ENCODE results near the gene SSTR4. TPM values are rescaled to one million over a fixed set of nuclear protein-coding genes. Genes with fewer than 3 reads are reported as not detected.

SSTR4 gene
- total and polyA plus RNA-seq, 2 of the 13 experiments (the other 11 are each of a cell fraction or from before 2014, with no cell fraction given) = not detected

- BruUV-seq (replicated peaks) = no TSS peak
- H3K4me1 ChIP-seq (ENCODE audit: insufficient read depth, low read length) = no peaks in the 10 kb centered on the region
- peaks cover 1 to 15% of the 10 kb centered on the region in 2 experiments; a peak in 4 of 5 replicates for H3K27me3 ChIP-seq (ENCODE audit: control insufficient read depth in 1 of 2, insufficient read depth in 2 of 2, low read length in 2 of 2)
- no peak overlapping the region for H3K9ac ChIP-seq (ENCODE audit: insufficient read depth, low read depth, low read length)
- H2AFZ ChIP-seq (ENCODE audit: low read length) = no peak overlapping the region
- ChIA-PET POLR2A (no interaction called here), CTCF (ENCODE audit: low intra/inter-chr PET ratio, low total read pairs) (no interaction called here)
- intact Hi-C loops (cut with micrococcal nuclease; ENCODE audit: unreplicated experiment) (no loop called here), in situ Hi-C loops (cut with HindIII; ENCODE audit: extremely low pct_ligation_motif_present, low pct_unique_long_range_greater_than_20kb) (no loop called here)
- no peak for TF ChIP-seq HOXA7 (CRISPR knock-in tag; IDR thresholded peaks at IDR 0.05)
- no peak for TF ChIP-seq IKZF5 (CRISPR knock-in tag; IDR thresholded peaks at IDR 0.05)
- no peak for TF ChIP-seq ZNF841 (CRISPR knock-in tag; IDR thresholded peaks at IDR 0.05; ENCODE audit: borderline replicate concordance)
- TF ChIP-seq AGO1 (IDR thresholded peaks at IDR 0.05; ENCODE audit: low read depth, low read length, poor library complexity, severe bottlenecking) = no peak
- TF ChIP-seq ZNF883 (CRISPR knock-in tag; IDR thresholded peaks at IDR 0.05; ENCODE audit: not compliant biosample characterization) = no peak
- no peak for TF ChIP-seq PLRG1 (conservative IDR thresholded peaks at IDR 0.05)
- TF ChIP-seq U2AF1 (optimal IDR thresholded peaks at IDR 0.05; ENCODE audit: low read depth, low read length) = no peak
- TF ChIP-seq, protein P1, sequence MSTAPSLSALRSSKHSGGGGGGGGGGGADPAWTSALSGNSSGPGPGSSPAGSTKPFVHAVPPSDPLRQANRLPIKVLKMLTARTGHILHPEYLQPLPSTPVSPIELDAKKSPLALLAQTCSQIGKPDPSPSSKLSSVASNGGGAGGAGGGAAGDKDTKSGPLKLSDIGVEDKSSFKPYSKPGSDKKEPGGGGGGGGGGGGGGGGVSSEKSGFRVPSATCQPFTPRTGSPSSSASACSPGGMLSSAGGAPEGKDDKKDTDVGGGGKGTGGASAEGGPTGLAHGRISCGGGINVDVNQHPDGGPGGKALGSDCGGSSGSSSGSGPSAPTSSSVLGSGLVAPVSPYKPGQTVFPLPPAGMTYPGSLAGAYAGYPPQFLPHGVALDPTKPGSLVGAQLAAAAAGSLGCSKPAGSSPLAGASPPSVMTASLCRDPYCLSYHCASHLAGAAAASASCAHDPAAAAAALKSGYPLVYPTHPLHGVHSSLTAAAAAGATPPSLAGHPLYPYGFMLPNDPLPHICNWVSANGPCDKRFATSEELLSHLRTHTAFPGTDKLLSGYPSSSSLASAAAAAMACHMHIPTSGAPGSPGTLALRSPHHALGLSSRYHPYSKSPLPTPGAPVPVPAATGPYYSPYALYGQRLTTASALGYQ (CRISPR knock-in tag; IDR thresholded peaks at IDR 0.05) = no peak
- TF ChIP-seq, protein P2, sequence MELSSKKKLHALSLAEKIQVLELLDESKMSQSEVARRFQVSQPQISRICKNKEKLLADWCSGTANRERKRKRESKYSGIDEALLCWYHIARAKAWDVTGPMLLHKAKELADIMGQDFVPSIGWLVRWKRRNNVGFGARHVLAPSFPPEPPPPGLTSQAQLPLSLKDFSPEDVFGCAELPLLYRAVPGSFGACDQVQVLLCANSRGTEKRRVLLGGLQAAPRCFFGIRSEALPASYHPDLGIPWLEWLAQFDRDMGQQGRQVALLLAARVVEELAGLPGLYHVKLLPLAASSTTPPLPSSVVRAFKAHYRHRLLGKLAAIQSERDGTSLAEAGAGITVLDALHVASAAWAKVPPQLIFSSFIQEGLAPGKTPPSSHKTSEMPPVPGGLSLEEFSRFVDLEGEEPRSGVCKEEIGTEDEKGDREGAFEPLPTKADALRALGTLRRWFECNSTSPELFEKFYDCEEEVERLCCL (CRISPR knock-in tag; IDR thresholded peaks at IDR 0.05; ENCODE audit: borderline replicate concordance) = no peak
- no peak for TF ChIP-seq FOXP4 (CRISPR knock-in tag; IDR thresholded peaks at IDR 0.05)
- TF ChIP-seq GZF1 (CRISPR knock-in tag; IDR thresholded peaks at IDR 0.05) = no peak
- no peak for TF ChIP-seq ZNF24 (IDR thresholded peaks at IDR 0.05)
- TF ChIP-seq ATF5 (CRISPR knock-in tag; IDR thresholded peaks at IDR 0.05; ENCODE audit: low read depth) = no peak
- H3K9me3 ChIP-seq (ENCODE audit: low read length) = no peaks in the 10 kb centered on the region
- no peak overlapping the region for H3K4me2 ChIP-seq (ENCODE audit: low read depth, low read length)
- no peaks in the 10 kb centered on the region for H3K36me3 ChIP-seq (replicated peaks in 1 of 2; ENCODE audit: control insufficient read depth in 1 of 2, insufficient read depth in 2 of 2, low read length in 2 of 2)
- no peaks in the 10 kb centered on the region for H3K79me2 ChIP-seq (ENCODE audit: insufficient read depth, low read length)
- 34% methylated on average over 11 of the region's 15 CpGs for WGBS (ENCODE audit: low lambda C conversion rate)
- no peak for DNase-seq (ENCODE audit: low spot score)
- no peak for FAIRE-seq
- no peaks in the 10 kb centered on the region for H4K20me1 ChIP-seq (ENCODE audit: insufficient read depth, low read length)
- no peak for ATAC-seq
- no peak overlapping the region for H3K27ac ChIP-seq (ENCODE audit: extremely low read length, insufficient read depth, low read length)
- H3K4me3 ChIP-seq (replicated peaks in 1 of 3; ENCODE audit: insufficient read depth in 1 of 3, low read depth in 2 of 3, low read length in 3 of 3) = no peak overlapping the region
These were observed 48.6 kb downstream of the SSTR4 start for GRCh38 chr20:23083553-23084220.

Measured in HepG2 (cell line).